OCI-LY7 (cell line): ENCODE results near the gene FRG2.
"Not testable (repeated sequence)": the region's sequence is repeated elsewhere in the genome, so short reads cannot be mapped to it uniquely, and the experiment has no call there.

Source experiments
- CTCF ChIP-seq: fragments of 200-600 bp; sonication (generic); conservative IDR thresholded peaks from 2 replicates; pipeline ENCODE4 v1.5.1; 2014; ENCODE audit warnings: mild to moderate bottlenecking, antibody characterized with exemption, low read length, moderate library complexity, mixed read lengths
- EZH2phosphoT487 ChIP-seq: fragments of 200-600 bp; sonication (generic); IDR thresholded peaks from 2 replicates; pipeline ENCODE4 v1.6.1; 2018; ENCODE audit warnings: low read depth, borderline replicate concordance, mild to moderate bottlenecking, mixed run types, antibody characterized with exemption, low read length, moderate library complexity, mixed read lengths

GRCh38 chr4:190049378-190050239 lies 22.6 kb upstream of the FRG2 start:
- TF ChIP-seq CTCF, EZH2phosphoT487: not testable (repeated sequence)
